Left renal pelvis (tissue), 4 donors: ENCODE data around the gene UNC13D. TPM values are rescaled to one million over a fixed set of nuclear protein-coding genes. Genes with fewer than 3 reads are reported as not detected.
A peak's percentile ranks its signal among the peaks of the same experiment; 100 is the strongest.
"Not testable (repeated sequence)": the region's sequence is repeated elsewhere in the genome, so short reads cannot be mapped to it uniquely, and the experiment has no call there.

ENCODE experiments used
- DNase-seq, 4 donors: peaks; one replicate each; pipeline ENCODE4 v3.0.0-alpha.2; 2013; ENCODE audit warnings: low read depth in 4 of 4, low spot score in 3 of 4
- polyA plus RNA-seq, 4 donors: library from polyadenylated mRNA; unstranded; fragments of 120-200 nt; gene quantifications; one replicate each; pipeline ENCODE4 v1.2.1, GENCODE V29; 2013; ENCODE audit not compliant: insufficient read length in 4 of 4

The UNC13D gene
- polyA plus RNA-seq, 4 donors, result 4.8 to 9.8 (median 7.0) TPM

GRCh38 chr17:75853433-75853832, 9.2 kb upstream of the UNC13D start:
- DNase-seq, result no peak

GRCh38 chr17:75851693-75851991, 7.4 kb upstream of the UNC13D start:
- DNase-seq, result not testable (repeated sequence)

GRCh38 chr17:75850928-75851692, 6.9 kb upstream of the UNC13D start:
- no peak for DNase-seq

GRCh38 chr17:75849724-75850123, 5.5 kb upstream of the UNC13D start:
- no peak for DNase-seq

GRCh38 chr17:75849279-75849646, 5.1 kb upstream of the UNC13D start:
- DNase-seq, result no peak

GRCh38 chr17:75848523-75849278, 4.5 kb upstream of the UNC13D start:
- no peak for DNase-seq

GRCh38 chr17:75847614-75848522, 3.7 kb upstream of the UNC13D start:
- no peak for DNase-seq

- DNase-seq, result no peak
Observed at GRCh38 chr17:75846692-75847613, 2.7 kb upstream of the UNC13D start.

- no peak for DNase-seq
Observed at GRCh38 chr17:75845933-75846691, 1.9 kb upstream of the UNC13D start.

GRCh38 chr17:75845058-75845711, 981 bp upstream of the UNC13D start:
- peak in 1 of 4 donors; percentile 48 for DNase-seq

GRCh38 chr17:75844530-75845057, 390 bp upstream of the UNC13D start:
- DNase-seq, result no peak

GRCh38 chr17:75842963-75843576, 1.1 kb downstream of the UNC13D start:
- DNase-seq, result no peak

- no peak for DNase-seq
Observed at GRCh38 chr17:75842411-75842810, 1.8 kb downstream of the UNC13D start.

GRCh38 chr17:75840799-75841164, 3.4 kb downstream of the UNC13D start:
- DNase-seq, result no peak

GRCh38 chr17:75839942-75840798, 4.0 kb downstream of the UNC13D start:
- DNase-seq, result no peak

GRCh38 chr17:75838410-75838809, 5.8 kb downstream of the UNC13D start:
- DNase-seq, result no peak

GRCh38 chr17:75837899-75838298, 6.3 kb downstream of the UNC13D start:
- DNase-seq, result no peak
